Calu3 (cell line): ENCODE data around the gene DTNB. TPM values are rescaled to one million over a fixed set of nuclear protein-coding genes. Genes with fewer than 3 reads are reported as not detected.

Experiments used
- BruUV-seq: library from RNA; stranded (reverse); fragments of 400-500 nt; replicated peaks from 2 replicates; lab custom pipeline; 2021; lab: Mats Ljungman, UMichigan
- CTCF ChIA-PET: fragments of 300-600 bp; sonication (Branson Sonifier 250); formaldehyde crosslinking; loops from one replicate; lab custom pipeline; 2022; ENCODE audit warnings: antibody characterized with exemption; lab: Charles Lee
- DNase-seq: peaks from one replicate; pipeline ENCODE4 v3.0.0; 2022
- H3K27ac Mint-ChIP-seq: one replicate; pipeline ENCODE4 v1.8.0; 2022; ENCODE audit warnings: mixed read lengths; ENCODE audit not compliant: unreplicated experiment
- H3K27me3 Mint-ChIP-seq: one replicate; pipeline ENCODE4 v1.8.0; 2022; ENCODE audit warnings: mixed read lengths; ENCODE audit not compliant: unreplicated experiment
- H3K36me3 Mint-ChIP-seq: one replicate; pipeline ENCODE4 v1.8.0; 2022; ENCODE audit warnings: mild to moderate bottlenecking, moderate library complexity, mixed read lengths; ENCODE audit not compliant: insufficient read depth, unreplicated experiment
- H3K4me1 Mint-ChIP-seq: one replicate; pipeline ENCODE4 v1.8.0; 2022; ENCODE audit warnings: mild to moderate bottlenecking, low read depth, mixed read lengths; ENCODE audit not compliant: unreplicated experiment
- H3K4me3 Mint-ChIP-seq: one replicate; pipeline ENCODE4 v1.8.0; 2022; ENCODE audit warnings: mild to moderate bottlenecking, low read depth, moderate library complexity, mixed read lengths; ENCODE audit not compliant: unreplicated experiment
- H3K9me3 Mint-ChIP-seq: one replicate; pipeline ENCODE4 v1.8.0; 2022; ENCODE audit warnings: low read depth, mixed read lengths; ENCODE audit not compliant: unreplicated experiment
- intact Hi-C: fragments of 100-400 bp; cut with micrococcal nuclease; formaldehyde crosslinking; loops from one replicate; pipeline ENCODE4 v1.10.0; 2022; ENCODE audit not compliant: unreplicated experiment
- total RNA-seq: library from RNA; stranded (reverse); gene quantifications from 2 replicates; pipeline ENCODE4 v1.2.3, GENCODE V29; 2022
- TF ChIP-seq, protein P1 (sequence below): fragments of 200-600 bp; IDR thresholded peaks from one replicate; pipeline ENCODE4 v1.8.0; 2022; ENCODE audit warnings: antibody characterized with exemption; ENCODE audit not compliant: unreplicated experiment

Gene DTNB
- total RNA-seq, 1 experiment from 2014 or later = 27.3 TPM

DNA sequence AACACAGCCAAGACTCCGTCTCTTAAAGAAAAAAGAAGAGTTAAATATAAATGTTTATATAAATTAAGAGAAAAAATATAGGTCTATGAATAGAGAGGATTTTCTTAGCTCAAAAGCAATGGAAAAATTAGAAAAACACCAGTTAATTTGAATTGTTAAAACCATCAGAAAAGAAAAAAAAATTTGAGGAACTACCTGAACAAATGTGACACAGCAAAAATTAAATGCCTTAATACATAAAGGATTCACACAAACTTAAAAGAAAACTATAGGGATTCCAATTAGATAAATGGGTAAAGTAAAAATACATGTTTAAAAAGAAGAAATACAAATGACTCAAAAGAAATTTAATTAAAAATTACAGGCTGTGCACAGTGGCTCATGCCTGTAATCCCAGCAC is 183.7 kb downstream of the DTNB start:
- H3K36me3 Mint-ChIP-seq = no peaks in the 10 kb centered on the region
- TF ChIP-seq, protein P1, sequence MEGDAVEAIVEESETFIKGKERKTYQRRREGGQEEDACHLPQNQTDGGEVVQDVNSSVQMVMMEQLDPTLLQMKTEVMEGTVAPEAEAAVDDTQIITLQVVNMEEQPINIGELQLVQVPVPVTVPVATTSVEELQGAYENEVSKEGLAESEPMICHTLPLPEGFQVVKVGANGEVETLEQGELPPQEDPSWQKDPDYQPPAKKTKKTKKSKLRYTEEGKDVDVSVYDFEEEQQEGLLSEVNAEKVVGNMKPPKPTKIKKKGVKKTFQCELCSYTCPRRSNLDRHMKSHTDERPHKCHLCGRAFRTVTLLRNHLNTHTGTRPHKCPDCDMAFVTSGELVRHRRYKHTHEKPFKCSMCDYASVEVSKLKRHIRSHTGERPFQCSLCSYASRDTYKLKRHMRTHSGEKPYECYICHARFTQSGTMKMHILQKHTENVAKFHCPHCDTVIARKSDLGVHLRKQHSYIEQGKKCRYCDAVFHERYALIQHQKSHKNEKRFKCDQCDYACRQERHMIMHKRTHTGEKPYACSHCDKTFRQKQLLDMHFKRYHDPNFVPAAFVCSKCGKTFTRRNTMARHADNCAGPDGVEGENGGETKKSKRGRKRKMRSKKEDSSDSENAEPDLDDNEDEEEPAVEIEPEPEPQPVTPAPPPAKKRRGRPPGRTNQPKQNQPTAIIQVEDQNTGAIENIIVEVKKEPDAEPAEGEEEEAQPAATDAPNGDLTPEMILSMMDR = no peak
- no peaks in the 10 kb centered on the region for H3K27me3 Mint-ChIP-seq
- H3K27ac Mint-ChIP-seq = no peak overlapping the region
- no peak for DNase-seq
- CTCF ChIA-PET = interaction anchor here (0.6 kb wide), 1 partner anchor 10 kb away, joined by 3 read pairs; no protein-coding TSS in a partner anchor
- H3K9me3 Mint-ChIP-seq = no peaks in the 10 kb centered on the region
- no peaks in the 10 kb centered on the region for H3K4me1 Mint-ChIP-seq
- no TSS peak for BruUV-seq
- no peak overlapping the region for H3K4me3 Mint-ChIP-seq
- intact Hi-C loops = no loop called here

DNA sequence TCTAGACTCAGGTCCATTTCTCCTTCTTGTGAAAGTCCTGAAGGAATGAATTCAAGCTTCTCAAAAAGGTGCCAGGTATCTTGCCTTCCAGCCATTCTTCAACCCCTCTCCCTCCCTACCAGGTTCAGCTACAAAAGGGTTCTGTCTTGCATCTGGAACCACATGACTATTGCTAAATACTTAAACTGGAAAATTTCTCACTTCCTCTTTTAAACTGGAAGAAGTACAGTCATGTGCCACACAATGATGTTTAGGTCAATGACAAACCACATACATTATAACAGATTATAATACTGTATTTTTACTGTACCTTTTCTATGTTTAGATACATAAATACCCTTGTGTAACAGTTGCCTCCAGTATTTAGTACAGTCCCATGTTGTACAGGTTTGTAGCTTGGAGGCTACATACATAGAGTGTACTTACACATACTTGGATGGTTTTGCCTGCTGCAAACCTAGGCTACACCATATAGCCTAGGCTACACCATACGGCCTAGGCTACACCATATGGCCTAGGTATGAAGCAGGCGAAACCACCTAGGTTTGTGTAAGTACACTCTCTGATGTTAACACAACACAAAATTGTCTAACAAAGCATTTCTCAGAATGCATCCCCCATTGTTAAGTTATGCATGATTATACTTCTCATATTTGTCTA is 189.6 kb downstream of the DTNB start:
- H3K9me3 Mint-ChIP-seq = no peaks in the 10 kb centered on the region
- CTCF ChIA-PET = no interaction called here
- DNase-seq = no peak
- H3K4me1 Mint-ChIP-seq = no peaks in the 10 kb centered on the region
- intact Hi-C loops = no loop called here
- BruUV-seq = no TSS peak
- H3K36me3 Mint-ChIP-seq = no peaks in the 10 kb centered on the region
- H3K27ac Mint-ChIP-seq = no peak overlapping the region
- TF ChIP-seq, protein P1 = no peak
- no peak overlapping the region for H3K4me3 Mint-ChIP-seq
- H3K27me3 Mint-ChIP-seq = no peaks in the 10 kb centered on the region

GRCh38 chr2:25482341-25482740 is 191.0 kb downstream of the DTNB start:
- H3K4me3 Mint-ChIP-seq = no peak overlapping the region
- no peaks in the 10 kb centered on the region for H3K9me3 Mint-ChIP-seq
- no peak overlapping the region for H3K27ac Mint-ChIP-seq
- intact Hi-C loops = no loop called here
- CTCF ChIA-PET = no interaction called here
- DNase-seq = no peak
- TF ChIP-seq, protein P1 = no peak
- no peaks in the 10 kb centered on the region for H3K27me3 Mint-ChIP-seq
- no TSS peak for BruUV-seq
- H3K4me1 Mint-ChIP-seq = no peaks in the 10 kb centered on the region
- H3K36me3 Mint-ChIP-seq = no peaks in the 10 kb centered on the region

GRCh38 chr2:25481381-25482300 is 191.7 kb downstream of the DTNB start:
- no peak overlapping the region for H3K4me3 Mint-ChIP-seq
- H3K4me1 Mint-ChIP-seq = no peaks in the 10 kb centered on the region
- no peaks in the 10 kb centered on the region for H3K9me3 Mint-ChIP-seq
- TF ChIP-seq, protein P1 = no peak
- CTCF ChIA-PET = no interaction called here
- no peak for DNase-seq
- intact Hi-C loops = no loop called here
- no peaks in the 10 kb centered on the region for H3K36me3 Mint-ChIP-seq
- H3K27me3 Mint-ChIP-seq = no peaks in the 10 kb centered on the region
- no TSS peak for BruUV-seq
- no peak overlapping the region for H3K27ac Mint-ChIP-seq
